Gastrocnemius medialis (tissue), 4 donors: Measurements from ENCODE around the gene TXNRD2.

Experiments used
- POLR2A ChIP-seq, 2 donors: fragments of 450-650 bp; IDR thresholded peaks; one replicate each; pipeline ENCODE4 v1.6.1; 2017; ENCODE audit warnings: antibody characterized with exemption in 2 of 2, mild to moderate bottlenecking in 2 of 2, moderate library complexity in 2 of 2
- TF ChIP-seq, protein P1 (sequence below), 5 experiments: fragments of 450-650 bp in 3 of 5; fragments of 200-600 bp in 2 of 5; sonication (generic) in 2 of 5; IDR thresholded peaks in 4 of 5; conservative IDR thresholded peaks in 1 of 5; 1 replicate in 4 of 5; 2 replicates in 1 of 5; pipeline ENCODE4 v1.5.1; 2016 to 2019; ENCODE audit warnings: antibody characterized with exemption in 5 of 5, mild to moderate bottlenecking in 3 of 5, moderate library complexity in 3 of 5

DNA sequence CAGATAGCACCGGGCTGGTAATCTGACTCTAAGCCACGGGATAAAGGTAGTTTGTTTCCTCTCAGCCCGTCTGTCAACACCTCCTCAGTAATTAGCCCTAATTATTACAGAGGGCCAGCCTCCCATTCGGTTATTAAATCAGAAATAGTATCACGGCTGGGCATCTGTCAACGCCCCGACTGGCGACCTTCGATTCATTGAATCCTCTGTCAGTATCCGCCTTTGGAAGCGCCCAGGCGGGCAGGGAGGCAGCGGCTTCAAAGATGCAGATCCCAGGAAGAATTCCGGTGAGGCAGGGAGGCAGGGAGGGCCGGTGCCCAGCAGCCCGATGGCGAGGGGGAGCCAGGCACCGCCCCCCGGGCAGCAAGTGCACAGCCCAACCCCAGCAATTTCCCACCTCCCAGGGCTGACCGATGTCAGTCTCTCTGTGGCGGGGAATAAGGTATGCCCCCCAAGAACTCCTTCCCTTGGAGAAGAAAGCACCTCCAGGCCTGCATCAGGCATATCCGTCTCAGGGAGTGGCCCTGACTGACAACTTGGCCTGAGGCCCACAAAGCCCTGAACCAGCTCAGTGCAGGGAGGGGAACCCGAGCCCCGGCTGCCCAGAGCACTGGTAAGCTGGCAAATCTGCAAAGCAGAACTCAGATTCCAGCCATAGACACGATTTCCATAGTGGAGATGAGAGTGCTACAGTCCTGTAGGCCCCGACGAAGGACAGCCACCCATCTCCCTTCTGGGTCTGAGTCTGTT lies 98.3 kb downstream of the TXNRD2 start:
- TF ChIP-seq, protein P1, sequence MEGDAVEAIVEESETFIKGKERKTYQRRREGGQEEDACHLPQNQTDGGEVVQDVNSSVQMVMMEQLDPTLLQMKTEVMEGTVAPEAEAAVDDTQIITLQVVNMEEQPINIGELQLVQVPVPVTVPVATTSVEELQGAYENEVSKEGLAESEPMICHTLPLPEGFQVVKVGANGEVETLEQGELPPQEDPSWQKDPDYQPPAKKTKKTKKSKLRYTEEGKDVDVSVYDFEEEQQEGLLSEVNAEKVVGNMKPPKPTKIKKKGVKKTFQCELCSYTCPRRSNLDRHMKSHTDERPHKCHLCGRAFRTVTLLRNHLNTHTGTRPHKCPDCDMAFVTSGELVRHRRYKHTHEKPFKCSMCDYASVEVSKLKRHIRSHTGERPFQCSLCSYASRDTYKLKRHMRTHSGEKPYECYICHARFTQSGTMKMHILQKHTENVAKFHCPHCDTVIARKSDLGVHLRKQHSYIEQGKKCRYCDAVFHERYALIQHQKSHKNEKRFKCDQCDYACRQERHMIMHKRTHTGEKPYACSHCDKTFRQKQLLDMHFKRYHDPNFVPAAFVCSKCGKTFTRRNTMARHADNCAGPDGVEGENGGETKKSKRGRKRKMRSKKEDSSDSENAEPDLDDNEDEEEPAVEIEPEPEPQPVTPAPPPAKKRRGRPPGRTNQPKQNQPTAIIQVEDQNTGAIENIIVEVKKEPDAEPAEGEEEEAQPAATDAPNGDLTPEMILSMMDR (IDR thresholded peaks at IDR 0.05 in 4 of 5, conservative IDR thresholded peaks at IDR 0.05 in 1 of 5) = no peak
- no peak for TF ChIP-seq POLR2A (IDR thresholded peaks at IDR 0.05)
